Stimulated activated CD4-positive, alpha-beta T cell treated with anti-CD3 and anti-CD28 coated beads, Interleukin-1b, Interleukin-23, amount 100 ng/mL, for 4 hours (primary cell): ENCODE results near the gene MFGE8.

ENCODE experiments used
- DNase-seq, 2 donors: peaks; one replicate each; pipeline ENCODE4 v3.0.0-alpha.2; 2020; ENCODE audit warnings: low read depth in 2 of 2

MFGE8 gene

DNA sequence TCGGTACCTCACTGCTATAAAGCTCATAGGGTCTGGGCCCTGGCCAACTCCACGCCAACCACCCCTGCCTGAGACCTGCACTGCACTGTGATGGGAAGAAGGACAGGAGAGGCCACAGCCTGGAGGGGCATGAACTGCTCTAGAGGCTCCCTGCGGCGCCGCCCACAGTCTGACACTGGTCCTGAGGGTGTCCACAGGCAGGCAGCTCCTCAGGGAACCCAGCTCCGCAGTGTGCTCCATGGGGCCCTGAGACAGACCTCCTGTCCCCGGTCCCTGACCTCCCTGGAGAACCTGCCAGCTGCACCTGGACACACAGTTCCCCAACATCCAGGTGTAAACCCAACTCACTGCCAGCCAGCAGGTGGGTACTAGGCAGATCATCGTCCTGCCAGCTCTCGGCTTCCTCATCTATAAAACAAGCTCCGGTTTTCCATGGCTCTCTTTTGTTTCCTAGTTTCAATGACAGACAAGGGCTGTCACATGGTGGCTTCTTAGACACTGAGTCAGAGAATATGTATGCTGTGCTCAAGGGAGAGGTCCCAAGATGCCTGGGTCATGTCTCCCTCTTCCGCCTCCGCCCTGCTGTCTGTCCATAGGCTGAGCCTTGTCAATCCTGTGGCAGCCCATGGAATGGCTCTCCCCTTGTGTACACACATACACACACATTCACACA lies 12.7 kb downstream of the MFGE8 start:
- no peak for DNase-seq

DNA sequence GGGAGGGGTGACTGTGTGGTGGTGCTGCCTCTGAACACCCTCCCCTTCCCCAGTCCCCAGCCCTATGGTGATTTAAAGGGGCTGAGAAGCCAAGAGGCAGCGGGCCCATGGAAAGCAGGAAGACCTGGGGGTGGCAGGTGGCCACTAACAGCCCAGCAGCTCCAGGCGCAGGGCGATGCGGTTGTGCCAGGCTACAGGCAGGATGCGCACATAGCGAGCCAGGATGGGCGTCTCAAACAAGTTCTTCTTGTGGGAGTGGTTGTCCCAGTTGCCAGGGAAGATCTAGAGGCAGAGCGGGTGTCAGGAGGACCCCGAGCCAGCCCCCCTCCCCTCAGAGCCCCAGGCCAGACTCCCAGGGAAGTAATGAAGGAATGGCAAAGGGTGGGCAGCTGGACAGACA lies 13.9 kb downstream of the MFGE8 start:
- DNase-seq = no peak

DNA sequence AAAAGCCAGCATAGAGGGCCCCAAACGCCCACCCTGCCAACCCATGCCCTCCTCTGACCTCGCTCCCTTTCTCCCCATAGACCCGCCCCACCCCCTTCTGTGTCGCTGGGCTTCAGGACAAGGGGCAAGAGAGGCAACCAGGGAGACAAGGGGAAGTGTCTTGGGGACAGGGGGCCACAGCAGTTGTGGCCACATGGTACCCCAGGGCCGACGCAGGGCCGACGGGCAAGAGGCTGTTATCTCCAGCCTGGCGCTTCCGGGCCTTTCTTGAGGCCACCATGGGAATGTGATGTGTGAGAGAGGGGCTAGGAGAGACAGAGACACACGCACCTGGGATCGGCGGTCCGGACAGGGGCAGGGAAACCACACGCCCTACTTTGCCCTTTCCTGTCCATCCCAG lies 14.4 kb downstream of the MFGE8 start:
- DNase-seq = no peak

DNA sequence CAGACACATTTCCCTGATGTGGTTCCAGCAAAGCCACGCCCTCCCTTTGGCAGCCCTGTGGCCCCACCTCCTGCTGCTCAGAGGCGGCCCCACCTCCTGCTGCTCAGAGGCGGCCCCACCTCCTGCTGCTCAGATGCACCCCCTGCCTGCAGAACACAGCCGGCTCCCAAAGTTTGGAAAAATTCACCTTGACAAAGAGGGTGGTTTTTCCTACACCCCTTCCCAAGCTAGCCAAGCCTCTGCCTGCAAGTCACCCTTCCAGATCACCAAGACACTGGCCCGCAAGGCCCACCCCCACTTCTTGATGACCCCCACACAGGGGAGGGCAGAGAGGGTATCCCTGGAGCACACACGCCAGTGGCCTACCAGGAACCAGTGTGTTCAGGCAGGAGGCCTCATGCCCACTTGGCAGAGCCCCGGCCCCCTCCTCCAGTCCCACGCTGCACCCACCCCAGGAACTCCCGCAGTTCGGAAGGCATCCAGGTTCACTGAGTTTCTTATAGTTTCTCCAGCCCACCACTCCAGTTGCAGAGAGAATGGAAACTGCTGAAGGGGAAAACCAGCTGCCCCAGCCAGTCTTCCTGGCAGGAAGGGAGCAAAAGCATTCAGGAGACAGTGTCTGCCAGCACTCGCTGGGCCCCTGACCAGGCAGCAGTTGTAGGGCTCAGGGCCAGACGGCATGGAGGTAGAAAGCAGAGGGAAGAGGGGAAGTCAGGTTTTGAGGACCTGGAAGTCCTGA lies 15.6 kb downstream of the MFGE8 start:
- peak; percentile 64 to 76 for DNase-seq

DNA sequence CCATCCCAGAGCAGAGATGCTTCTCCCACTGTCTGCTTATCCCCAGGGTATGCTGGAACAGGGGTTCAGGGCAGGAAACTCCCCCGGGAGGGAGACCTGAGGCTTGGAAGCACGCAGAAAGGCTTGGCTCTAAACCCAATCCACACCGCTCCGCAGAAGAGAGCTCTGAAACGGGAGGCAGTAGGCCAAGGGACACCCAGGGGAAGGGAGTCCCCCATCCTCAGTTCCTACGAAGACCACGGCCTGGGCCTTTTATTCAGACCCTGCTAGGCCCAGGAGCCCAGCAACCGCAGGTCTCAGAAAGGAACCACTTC lies 16.1 kb downstream of the MFGE8 start:
- no peak for DNase-seq

DNA sequence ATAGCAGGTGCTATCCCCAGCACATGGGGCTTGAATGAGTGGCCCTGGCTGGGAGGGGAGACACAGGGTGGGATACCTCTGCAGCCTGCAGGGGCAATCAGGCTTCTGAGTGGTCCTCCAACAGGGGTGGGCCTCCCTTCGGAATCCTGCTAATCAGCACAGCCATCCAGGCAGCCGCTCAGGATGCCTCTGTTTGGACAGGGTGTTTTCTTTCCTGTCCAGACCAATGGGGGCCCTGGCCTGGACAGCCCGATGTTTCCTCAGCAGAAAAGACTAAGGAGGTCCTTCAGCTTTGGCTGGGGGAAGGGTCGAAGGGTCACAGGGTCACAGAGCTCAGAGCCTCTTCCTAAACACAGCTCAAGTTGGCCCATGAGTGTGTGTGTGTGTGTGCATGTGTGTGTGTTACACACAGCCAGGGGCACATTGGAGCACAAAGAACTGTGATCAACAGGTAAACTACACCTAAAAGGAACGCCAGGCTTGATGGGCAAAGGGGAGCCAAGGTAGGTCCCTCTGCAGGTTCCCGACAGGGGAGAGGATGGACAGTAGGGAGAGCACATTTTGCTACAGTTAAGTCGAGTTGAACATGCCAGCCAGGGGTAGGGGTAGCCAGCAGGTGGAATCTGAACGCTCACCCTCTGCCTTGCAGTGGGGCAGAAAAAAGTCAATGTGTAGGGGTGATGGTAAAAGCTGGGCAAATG lies 16.7 kb downstream of the MFGE8 start:
- no peak for DNase-seq

DNA sequence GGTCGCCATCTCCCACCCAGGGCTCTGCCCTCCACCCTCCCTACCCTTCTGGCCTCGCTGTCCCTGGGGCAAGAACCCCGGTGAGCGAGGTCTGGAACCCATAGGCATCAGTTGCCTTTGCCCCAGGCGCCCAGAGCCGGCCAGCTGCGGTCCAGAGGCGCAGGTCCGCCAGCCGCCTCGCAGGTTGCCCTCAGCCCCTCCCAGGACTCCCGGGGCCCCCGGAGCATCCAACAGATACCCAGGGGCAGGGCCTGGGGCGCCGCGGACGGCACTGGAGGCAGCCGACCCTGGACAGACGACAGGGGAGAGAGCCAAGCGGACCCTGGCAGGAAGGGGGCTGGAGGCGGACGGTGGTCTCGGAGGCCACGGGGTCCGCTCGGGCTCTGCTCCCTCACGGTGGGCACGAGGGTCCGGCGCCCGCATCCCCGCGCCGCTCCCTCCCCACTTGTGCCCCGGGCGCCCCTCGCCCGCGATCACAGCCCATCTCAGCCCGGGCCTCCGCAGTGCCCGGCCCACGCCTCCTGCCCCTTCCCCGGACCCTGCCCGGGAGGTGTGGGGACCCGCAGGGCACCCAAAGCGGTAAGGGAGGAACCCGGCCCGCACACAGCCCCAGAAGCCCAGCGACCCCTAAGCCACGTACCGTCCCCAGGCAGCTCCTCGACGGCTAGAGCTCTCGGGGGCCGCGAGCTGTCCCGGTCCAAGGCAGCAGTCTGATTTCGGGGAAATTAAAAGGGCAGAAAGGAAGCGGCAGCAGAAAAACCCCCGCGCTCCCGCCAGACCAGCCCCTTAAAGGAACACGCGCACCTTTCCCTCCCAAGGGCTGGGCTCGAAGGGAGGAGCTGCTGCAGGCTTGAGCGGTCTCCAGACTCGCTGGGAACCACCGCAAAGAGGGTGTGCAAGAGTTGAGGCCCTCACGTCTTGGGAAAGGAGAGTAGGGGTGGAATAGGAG lies 18.1 kb downstream of the MFGE8 start, which contains the start of gene HAPLN3:
Gene HAPLN3 (minus strand): TSS at position 726 of the 949 bp plus-strand sequence. CDS start 8,246 bp downstream, outside the sequence.
- DNase-seq = peak; percentile 50 to 63

DNA sequence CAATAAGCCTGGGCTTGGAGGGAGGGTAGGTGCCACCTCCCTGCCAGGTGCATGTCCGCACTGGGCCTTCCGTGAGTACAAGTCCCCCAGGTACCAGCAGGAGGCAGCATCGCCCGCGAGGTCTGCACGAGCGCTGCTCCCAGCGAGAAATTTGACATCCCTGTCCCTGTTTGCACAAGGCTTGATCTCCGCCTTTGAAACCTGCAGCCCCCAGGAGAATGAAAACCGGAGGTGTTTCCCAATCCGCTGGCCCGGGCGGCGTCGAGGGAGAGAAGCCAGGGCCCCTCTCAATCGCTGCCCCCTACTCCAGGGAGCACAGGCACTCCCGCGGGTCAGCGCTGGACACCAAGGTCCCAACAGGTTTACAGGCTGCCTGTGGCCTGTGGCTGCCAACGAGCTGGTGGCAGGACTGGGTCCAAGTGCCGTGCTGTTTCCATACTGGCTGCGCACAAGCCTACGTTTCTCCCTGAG lies 18.8 kb downstream of the MFGE8 start:
- peak; percentile 84 to 85 for DNase-seq

DNA sequence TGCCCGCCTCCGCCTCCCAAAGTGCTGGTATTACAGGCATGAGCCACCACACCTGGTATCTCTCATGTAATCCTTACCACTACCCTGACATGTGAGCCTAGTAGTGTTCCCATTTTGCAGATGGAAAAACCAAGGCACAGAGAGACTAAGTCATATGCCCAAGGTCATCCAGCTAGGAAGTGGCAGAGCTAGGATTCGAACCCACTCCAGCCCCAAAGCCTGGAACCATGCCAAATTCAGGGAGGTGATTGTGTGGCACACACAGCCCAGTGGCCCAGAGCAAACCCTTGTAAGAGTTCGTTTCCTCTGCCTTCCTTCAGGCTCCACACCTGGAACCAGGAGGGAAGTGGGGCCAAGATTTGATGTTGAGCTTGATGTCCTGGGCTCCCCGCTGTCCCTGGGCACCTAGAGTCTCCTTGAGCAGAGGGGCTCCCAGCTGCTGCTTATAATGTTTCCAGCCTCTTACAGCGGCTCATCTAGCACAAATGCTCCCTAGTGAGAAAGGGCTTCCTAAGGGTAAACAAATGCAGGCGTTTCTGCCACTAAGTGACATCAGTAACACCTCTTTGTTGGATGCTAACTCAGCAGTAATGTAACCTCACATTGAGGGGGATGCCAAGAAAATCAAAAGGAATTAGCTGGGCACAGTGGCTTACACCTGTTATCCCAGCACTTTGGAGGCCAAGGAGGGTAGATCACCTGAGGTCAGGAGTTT lies 21.5 kb downstream of the MFGE8 start:
- no peak for DNase-seq

DNA sequence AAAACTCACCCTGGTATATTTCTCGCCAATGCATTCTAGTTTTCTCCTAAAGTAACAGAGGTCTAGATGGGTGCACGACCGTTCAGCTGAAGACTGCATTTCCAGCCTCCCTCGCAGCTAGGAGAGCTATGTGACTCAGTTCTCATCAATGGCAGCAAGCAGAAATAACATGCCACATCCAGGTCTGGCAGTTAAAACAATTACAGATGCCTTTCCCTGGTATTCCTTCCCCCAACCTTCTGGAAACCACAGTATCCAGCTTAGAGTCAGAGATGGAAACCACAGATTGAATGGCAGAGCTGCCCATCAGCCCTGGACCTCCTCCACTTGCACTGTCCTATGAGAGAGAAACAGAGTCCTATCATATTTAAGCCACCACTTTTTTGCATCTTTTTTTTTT lies 22.7 kb downstream of the MFGE8 start:
- DNase-seq = no peak

DNA sequence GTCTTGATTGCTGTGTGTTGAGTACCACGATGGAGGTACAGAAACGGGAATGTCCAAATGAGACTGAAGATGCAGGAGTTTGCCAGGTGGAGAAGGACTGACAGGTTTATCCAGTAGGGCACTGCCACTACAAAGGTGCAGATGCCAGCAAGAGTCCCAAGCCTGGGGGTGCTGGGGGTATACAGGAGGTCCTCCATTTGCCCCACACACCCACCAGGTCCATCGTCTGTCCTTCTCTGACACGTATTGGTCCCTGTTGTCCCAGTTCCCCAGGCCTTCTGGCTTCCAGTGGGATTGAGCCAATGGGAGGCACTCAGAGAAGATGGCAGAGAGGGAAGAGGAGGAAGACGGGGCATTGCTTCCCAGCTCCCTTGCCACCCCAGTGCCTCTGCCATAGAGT lies 24.5 kb downstream of the MFGE8 start:
- DNase-seq = no peak

DNA sequence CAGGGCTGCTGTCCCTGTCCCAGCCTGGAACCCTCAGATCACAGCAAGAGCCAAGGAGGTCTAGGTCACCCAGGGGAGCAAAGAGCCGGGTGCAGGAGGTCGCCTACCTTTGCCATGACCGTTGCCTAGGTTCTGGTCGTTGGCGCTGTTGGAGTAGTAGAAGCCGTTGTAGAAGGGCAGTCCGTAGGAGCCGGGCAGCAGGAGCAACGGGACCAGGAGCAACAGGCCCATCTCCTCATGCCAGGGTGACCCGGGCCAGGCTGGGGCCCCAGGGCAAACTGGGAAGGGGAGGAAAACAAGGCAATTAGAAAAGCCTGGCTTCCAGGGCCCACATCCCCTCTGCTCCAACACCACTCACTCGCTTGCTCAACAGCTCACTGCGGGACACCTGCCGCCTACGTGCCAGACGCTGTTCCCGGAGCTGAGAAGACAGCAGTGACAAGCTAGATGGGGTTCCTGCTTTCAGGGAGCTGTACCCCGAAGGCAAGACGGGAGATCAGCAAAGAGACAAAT lies 26.1 kb downstream of the MFGE8 start:
- no peak for DNase-seq

DNA sequence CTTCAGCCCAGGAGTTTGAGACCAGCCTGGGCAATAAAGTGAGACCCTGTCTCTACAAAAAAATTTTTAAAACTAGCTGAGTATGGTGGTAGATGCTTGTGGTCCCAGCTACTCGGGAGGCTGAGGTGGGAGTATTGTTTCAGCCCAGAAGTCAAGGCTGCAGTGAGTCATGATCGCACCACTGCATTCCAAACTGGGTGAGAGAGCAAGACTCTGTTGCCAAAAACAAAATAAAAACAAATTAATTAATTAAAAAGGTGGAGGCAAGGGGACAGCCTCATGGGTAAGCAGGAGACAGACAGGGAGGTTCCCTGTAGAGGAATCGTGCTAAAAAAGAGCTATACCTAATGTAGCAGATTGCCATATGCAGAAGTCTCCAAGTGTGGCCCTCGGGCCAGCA lies 30.4 kb downstream of the MFGE8 start:
- DNase-seq = no peak

DNA sequence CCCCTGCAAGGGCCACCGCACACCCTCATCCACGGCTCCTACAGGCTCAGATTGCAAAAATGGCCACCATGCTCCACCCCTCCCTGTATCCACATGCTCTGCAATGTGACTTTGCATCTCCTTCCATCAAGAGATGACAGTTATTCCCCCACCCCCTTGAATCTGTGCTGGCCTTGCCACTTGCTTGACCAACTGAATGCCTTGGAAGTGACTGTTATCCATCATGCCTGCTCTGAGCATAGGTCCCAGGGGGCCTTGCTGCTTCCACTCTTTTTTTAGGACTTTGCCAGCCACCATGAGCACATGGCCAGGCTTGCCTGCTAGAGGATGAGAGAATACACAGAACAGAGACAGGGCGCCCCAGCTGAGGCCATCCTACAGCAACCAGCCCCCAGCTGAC lies 31.4 kb downstream of the MFGE8 start:
- DNase-seq = no peak

DNA sequence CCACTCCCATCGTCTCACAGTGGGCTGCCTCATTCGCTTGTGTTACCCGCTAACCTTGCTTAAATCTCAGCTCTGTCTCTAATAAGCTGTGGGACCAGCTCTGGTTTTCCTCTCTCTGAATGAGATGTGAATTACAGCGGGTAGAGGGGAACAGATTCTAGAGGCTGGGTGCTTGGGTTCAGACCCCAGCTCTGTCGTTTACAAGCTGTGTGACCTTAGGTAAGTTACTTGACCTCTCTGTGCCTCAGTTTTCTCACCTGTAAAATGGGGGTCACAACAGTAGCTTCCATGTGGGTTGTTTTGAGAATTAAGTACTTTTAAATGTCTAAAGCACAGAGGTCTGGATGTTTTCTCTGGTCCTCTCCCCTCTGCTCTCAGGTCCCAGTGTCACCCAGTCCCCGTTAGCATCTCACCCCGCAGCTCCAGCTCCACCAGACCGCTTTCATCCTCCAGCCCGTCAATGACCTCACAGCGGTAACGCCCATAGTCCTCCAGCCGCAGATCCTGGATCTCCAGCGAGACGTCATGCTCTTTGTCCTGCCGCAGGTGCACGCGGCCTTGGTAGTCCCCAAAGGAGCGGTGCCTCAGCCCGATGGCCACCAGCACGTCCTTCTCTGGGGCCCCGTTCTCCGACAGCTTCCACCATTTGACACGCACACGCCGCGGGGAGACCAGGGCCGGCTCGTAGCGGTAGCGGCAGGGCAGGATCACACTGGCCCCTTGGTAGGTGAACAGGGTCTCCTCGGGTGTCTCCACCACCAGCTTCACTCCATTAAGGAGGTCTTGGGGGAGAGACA lies 32.0 kb downstream of the MFGE8 start:
- DNase-seq = no peak

DNA sequence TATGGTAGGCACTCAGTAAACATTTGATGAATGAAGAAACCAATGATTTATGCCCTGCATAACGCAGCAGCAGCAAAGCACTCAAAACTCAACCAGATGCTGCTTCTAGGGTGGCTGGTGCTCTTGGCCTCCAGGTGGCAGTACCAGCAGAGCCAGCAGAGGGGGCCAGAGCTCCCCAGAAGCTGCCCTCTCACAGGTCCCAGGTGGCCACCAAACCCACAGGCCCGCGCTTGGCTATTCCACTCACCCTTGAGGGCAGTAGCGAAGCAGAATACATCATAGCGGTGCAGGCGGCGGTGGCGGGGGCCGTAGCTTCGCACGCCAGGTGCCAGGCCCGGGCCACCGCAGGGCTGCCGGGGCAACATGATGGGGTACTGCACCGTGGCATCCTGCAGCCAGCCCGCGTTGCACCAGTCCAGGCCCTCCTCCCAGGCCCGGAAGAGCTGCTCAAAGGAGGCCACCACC lies 34.4 kb downstream of the MFGE8 start:
- DNase-seq = peak in 1 of 2 donors; percentile 24

DNA sequence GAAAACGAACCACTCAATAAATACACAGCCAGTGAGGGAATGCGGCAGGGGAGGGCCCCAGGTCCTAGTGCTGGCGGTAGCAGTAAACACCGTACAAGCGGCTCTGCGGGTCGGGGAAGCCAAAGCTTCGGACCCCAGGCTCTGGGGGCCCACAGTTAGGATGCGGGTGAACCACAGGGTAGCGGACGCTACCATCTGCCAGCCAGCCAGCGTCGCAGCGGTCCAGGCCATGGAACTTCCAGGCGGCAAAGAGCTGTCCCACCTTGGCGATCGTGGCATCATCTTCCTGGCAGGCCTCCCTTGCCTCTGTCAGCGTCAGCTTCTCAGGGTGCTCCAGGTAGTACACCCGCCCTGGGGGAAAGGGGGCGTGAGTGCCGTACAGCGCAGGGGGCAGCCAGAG lies 35.3 kb downstream of the MFGE8 start:
- DNase-seq = no peak

DNA sequence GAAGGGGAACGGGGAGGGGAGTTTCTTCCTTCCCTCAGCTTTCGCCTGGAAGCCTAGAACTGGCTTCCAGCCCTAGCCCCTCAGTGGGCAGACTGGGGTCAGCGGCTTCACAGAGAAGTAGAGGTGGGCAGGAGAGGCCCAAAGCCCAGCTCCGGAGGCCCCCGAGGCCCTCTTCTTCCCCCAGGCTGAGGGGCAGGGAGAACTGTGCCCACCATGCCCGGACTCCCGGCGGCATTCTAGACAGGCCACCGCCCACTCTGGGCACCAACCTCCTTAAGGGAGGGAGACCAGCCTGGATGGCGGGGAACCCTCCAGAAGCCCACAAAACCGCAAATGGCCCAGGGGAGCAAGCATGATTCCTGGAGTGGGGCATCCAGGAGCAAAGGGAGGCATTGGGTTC lies 35.8 kb downstream of the MFGE8 start:
- DNase-seq = no peak

DNA sequence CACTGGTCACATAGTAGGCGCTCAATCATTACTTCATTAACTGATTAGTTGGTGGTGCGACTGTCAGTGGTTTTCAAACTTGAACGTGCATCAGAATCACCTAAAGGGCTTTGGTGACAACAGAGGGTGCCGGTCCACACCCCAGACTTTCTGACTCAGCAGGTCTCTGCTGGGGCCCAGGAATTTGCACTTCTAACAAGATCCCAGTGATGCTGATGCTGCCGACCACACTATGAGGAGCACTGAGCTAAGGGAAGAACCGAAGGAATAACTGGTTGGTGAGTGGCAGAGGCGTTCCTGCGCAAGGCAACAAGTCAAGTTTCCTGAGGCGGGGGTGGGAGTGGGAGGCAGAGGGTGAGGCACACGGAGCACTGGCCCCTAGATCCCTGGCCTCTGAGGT lies 36.6 kb downstream of the MFGE8 start:
- DNase-seq = no peak

DNA sequence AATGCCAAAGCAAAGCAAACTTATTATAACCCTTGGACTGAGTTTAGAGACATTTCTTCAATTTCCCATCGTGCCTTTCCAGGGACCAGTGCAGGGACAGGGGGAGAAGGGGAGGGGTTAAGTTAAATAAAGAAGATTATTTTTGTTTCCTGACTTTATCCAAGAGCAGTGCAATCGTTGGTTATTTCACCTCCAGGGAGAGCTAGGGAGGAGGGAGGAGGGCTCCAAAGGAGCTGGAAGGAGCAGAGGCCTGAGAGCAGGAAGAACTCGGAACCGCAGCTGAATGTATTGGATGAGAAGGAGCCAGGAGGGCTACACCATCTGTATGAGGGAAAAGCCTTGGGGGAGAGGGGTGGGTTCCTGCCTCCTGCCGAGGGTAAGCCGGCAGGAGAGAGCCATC lies 38.5 kb downstream of the MFGE8 start:
- no peak for DNase-seq
